22Rv1 (cell line): ENCODE results near the gene PYGO1.

Source experiments
- CTCF ChIP-seq: fragments of 450-650 bp; IDR thresholded peaks from 2 replicates; pipeline ENCODE4 v1.5.1; 2017; ENCODE audit warnings: mild to moderate bottlenecking
- ZFX ChIP-seq: fragments of 450-650 bp; IDR thresholded peaks from 2 replicates; pipeline ENCODE4 v1.6.1; 2017; ENCODE audit warnings: antibody characterized with exemption, borderline replicate concordance

GRCh38 chr15:55518009-55518408, 70.1 kb downstream of the PYGO1 start:
- TF ChIP-seq CTCF (no peak), ZFX (no peak)
